B cell (primary cell): ENCODE measurements around the gene XYLT1.

Experiments used
- CTCF ChIP-seq: fragments of 200-600 bp; IDR thresholded peaks from one replicate; pipeline ENCODE4 v1.8.0; 2022; ENCODE audit warnings: antibody characterized with exemption, mild to moderate bottlenecking
- EZH2 ChIP-seq: IDR thresholded peaks from 2 replicates; pipeline ENCODE4 v1.6.1; 2012; ENCODE audit warnings: borderline replicate concordance, low read depth, mild to moderate bottlenecking, moderate library complexity, low read length; ENCODE audit not compliant: insufficient read depth, poor library complexity, severe bottlenecking

DNA sequence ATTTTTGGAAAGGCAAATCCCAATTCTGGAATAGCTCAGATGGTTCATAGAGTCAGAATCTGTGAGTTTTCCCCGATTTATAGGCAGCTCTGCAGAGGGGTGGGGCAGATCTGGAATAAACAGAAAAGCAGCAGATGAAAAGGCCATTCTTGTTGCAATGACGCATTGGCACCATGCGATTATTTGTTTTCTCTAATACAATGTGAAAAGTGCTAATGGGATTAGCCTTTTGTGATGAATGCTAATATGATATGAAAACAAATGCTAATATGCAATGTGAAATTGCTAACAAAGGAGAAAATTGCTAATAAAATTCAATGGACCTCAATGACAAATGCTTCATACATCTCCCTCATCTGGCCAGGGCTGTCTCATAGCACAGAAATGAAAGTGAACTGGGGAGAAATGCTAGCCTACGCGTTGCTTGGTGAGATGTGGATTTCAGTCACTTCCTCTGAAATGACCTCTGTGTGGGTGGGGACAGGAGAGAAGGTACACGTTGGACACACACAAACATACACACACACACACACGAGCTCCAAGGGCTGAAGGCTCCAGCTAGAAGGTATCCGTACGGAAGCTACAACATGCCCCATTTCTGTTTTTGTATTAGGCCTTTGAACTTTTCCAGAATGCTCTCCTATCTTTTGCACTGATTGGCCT lies 394.5 kb downstream of the XYLT1 start:
- TF ChIP-seq CTCF (no peak), EZH2 (no peak)
